HL-60 (cell line): ENCODE measurements around the gene NLGN1.

ENCODE experiments used
- DNase-seq, 2 experiments: peaks; one replicate each; pipeline ENCODE4 v3.0.0-alpha.2; 2010 to 2020; ENCODE audit warnings: low read depth in 1 of 2, low spot score in 1 of 2
- H3K27ac ChIP-seq: fragments of 250-450 bp; sonication (Bioruptor Pico); replicated peaks from 2 replicates; pipeline ENCODE4 v1.5.1; 2020; ENCODE audit warnings: mild to moderate bottlenecking, moderate library complexity
- H3K27me3 ChIP-seq: fragments of 250-450 bp; sonication (Bioruptor Pico); 2 replicates; pipeline ENCODE4 v1.5.1; 2021; ENCODE audit warnings: mild to moderate bottlenecking, moderate library complexity; ENCODE audit not compliant: insufficient read depth, poor library complexity, severe bottlenecking
- H3K4me3 ChIP-seq: replicated peaks from 2 replicates; pipeline ENCODE4 v1.5.1; 2011; ENCODE audit warnings: mild to moderate bottlenecking, control low read depth, low read length; ENCODE audit not compliant: insufficient read depth
- CTCF ChIP-seq: IDR thresholded peaks from one replicate; pipeline ENCODE4 v1.5.1; 2011; ENCODE audit warnings: low read length, control low read depth, inconsistent platforms; ENCODE audit not compliant: insufficient read depth
- GABPA ChIP-seq: IDR thresholded peaks from 2 replicates; pipeline ENCODE4 v1.6.1; 2012; ENCODE audit warnings: low read depth
- POLR2AphosphoS5 ChIP-seq: IDR thresholded peaks from 2 replicates; pipeline ENCODE4 v1.6.1; 2012; ENCODE audit warnings: low read depth
- REST ChIP-seq: IDR thresholded peaks from 2 replicates; pipeline ENCODE4 v1.6.1; 2012; ENCODE audit warnings: low read depth; ENCODE audit not compliant: insufficient replicate concordance
- SPI1 ChIP-seq: IDR thresholded peaks from 2 replicates; pipeline ENCODE4 v1.6.1; 2012; ENCODE audit warnings: low read depth, mild to moderate bottlenecking, borderline replicate concordance

The NLGN1 gene

DNA sequence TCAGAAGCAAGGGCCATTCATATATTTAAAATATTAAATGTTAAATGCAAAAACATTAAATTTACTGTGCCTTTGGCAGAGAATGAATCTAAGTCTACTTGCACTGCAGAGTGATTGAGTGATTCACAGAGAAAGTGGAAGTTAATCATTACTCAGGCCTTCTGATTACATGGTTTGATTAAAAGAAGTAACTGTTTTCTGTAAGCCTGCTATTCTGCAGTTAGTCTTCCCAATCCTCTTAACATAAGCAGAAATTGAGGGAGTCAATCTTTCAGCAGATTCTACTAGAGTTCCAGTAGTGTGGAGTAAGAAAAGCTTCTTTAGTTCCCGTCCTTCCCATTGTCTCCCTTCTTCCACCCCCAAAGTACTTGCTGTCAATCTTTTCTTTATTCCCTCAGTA is 1.5 kb downstream of the NLGN1 start:
- Histone ChIP-seq H3K4me3 (no peak overlapping the region), H3K27me3 (peaks cover 52% of the 10 kb centered on the region), H3K27ac (no peak overlapping the region)
- DNase-seq = no peak
- TF ChIP-seq GABPA (no peak), POLR2AphosphoS5 (no peak), REST (no peak), SPI1 (no peak), CTCF (no peak)

GRCh38 chr3:173401369-173401768 is 3.8 kb downstream of the NLGN1 start:
- H3K27me3 ChIP-seq = peaks cover 34% of the 10 kb centered on the region
- H3K4me3 ChIP-seq = no peak overlapping the region
- no peak for DNase-seq
- no peak overlapping the region for H3K27ac ChIP-seq
- TF ChIP-seq CTCF (no peak), GABPA (no peak), SPI1 (no peak), REST (no peak), POLR2AphosphoS5 (no peak)

DNA sequence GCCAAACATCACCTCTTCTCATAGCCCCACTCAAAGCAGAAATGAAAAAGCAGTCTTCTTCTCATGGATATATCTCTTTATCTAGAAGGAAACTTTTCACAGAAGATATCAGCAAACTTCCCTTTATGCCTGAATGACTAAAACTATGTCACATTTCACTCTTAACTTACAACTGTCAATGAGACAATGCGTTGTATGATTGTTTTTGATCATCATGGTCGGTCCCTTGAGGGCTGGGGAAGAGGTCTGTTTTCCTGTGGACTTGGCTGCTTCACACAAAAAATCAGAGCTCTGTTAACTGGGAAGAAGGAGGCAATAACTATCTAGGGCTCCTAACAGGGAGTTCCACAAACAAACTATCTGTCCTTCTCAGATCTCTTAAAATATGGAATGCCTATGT is 5.1 kb downstream of the NLGN1 start:
- Histone ChIP-seq H3K27ac (no peak overlapping the region), H3K27me3 (peaks cover 22% of the 10 kb centered on the region), H3K4me3 (no peak overlapping the region)
- DNase-seq = no peak
- no peak for TF ChIP-seq SPI1
- TF ChIP-seq CTCF = no peak
- no peak for TF ChIP-seq GABPA
- no peak for TF ChIP-seq REST
- no peak for TF ChIP-seq POLR2AphosphoS5
